Measurements from ENCODE around the gene SDHAF2.

Gene SDHAF2

GRCh38 chr11:61489833-61490721, 60.2 kb downstream of the SDHAF2 start:
- TF ChIP-seq ISL1 (CRISPR knock-in tag; IDR thresholded peaks at IDR 0.05) = no peak
- peak; percentile 81 for ATAC-seq

GRCh38 chr11:61491736-61492395, 61.9 kb downstream of the SDHAF2 start:
- no peak for TF ChIP-seq CSRNP3 (CRISPR knock-in tag; IDR thresholded peaks at IDR 0.05)
- TF ChIP-seq ISL1 (CRISPR knock-in tag; IDR thresholded peaks at IDR 0.05) = no peak
- TF ChIP-seq TCF4 (CRISPR knock-in tag; IDR thresholded peaks at IDR 0.05; ENCODE audit: borderline replicate concordance) = no peak
- TF ChIP-seq TSHZ2 (CRISPR knock-in tag; IDR thresholded peaks at IDR 0.05) = no peak
- no peak for TF ChIP-seq ZC3H10 (CRISPR knock-in tag; IDR thresholded peaks at IDR 0.05)
- no peak for TF ChIP-seq PATZ1 (CRISPR knock-in tag; IDR thresholded peaks at IDR 0.05; ENCODE audit: borderline replicate concordance)
- no peak for TF ChIP-seq ZFP30 (CRISPR knock-in tag; IDR thresholded peaks at IDR 0.05)
- no peak for TF ChIP-seq CREB5 (CRISPR knock-in tag; IDR thresholded peaks at IDR 0.05; ENCODE audit: low read depth)
- no peak for TF ChIP-seq ARNTL (CRISPR knock-in tag; IDR thresholded peaks at IDR 0.05; ENCODE audit: borderline replicate concordance, low read depth)
- TF ChIP-seq OSR1 (CRISPR knock-in tag; IDR thresholded peaks at IDR 0.05) = no peak
- TF ChIP-seq POU6F1 (CRISPR knock-in tag; IDR thresholded peaks at IDR 0.05; ENCODE audit: borderline replicate concordance, low read depth) = no peak
- TF ChIP-seq RARB (CRISPR knock-in tag; IDR thresholded peaks at IDR 0.05) = no peak
- no peak for TF ChIP-seq PPARA (CRISPR knock-in tag; IDR thresholded peaks at IDR 0.05; ENCODE audit: borderline replicate concordance)
- no peak for ATAC-seq

GRCh38 chr11:61494381-61494961, 64.5 kb downstream of the SDHAF2 start:
- TF ChIP-seq BACH2 (CRISPR knock-in tag; IDR thresholded peaks at IDR 0.05; ENCODE audit: borderline replicate concordance) = no peak
- TF ChIP-seq ZFP30 (CRISPR knock-in tag; IDR thresholded peaks at IDR 0.05) = no peak
- no peak for TF ChIP-seq TOX (CRISPR knock-in tag; IDR thresholded peaks at IDR 0.05; ENCODE audit: borderline replicate concordance)
- TF ChIP-seq CSDC2 (CRISPR knock-in tag; IDR thresholded peaks at IDR 0.05) = no peak
- TF ChIP-seq ESRRG (CRISPR knock-in tag; IDR thresholded peaks at IDR 0.05) = no peak
- TF ChIP-seq ARNTL (CRISPR knock-in tag; IDR thresholded peaks at IDR 0.05; ENCODE audit: borderline replicate concordance, low read depth) = no peak
- no peak for TF ChIP-seq OSR1 (CRISPR knock-in tag; IDR thresholded peaks at IDR 0.05)
- no peak for TF ChIP-seq ISL1 (CRISPR knock-in tag; IDR thresholded peaks at IDR 0.05)
- no peak for TF ChIP-seq RARB (CRISPR knock-in tag; IDR thresholded peaks at IDR 0.05)
- no peak for ATAC-seq

Data from SK-N-SH treated with all-trans-retinoic acid at 6 μM for 48 hours (cell line).